Tibial artery (tissue), 4 donors: ENCODE measurements around the gene HOXB1.

ENCODE experiments used
- DNase-seq, 2 donors: peaks; one replicate each; pipeline ENCODE4 v3.0.0-alpha.2; 2019
- H3K27ac ChIP-seq, 2 donors: fragments of 200-600 bp; sonication (generic) in 1 of 2; 1 replicate in 1 of 2; 2 replicates in 1 of 2; pipeline ENCODE4 v1.5.1; 2018 to 2019; ENCODE audit warnings: mild to moderate bottlenecking in 1 of 2
- H3K27me3 ChIP-seq, 2 donors: fragments of 200-600 bp; sonication (generic) in 1 of 2; one replicate each; pipeline versions ENCODE4 v1.5.1 to v1.6.0; 2016 to 2019
- H3K36me3 ChIP-seq, 3 donors: fragments of 200-600 bp; sonication (generic) in 2 of 3; one replicate each; pipeline ENCODE4 v1.5.1; 2016 to 2019; ENCODE audit warnings: mild to moderate bottlenecking in 2 of 3
- H3K4me1 ChIP-seq, 4 donors: fragments of 200-600 bp; sonication (generic) in 2 of 4; 1 replicate in 3 of 4; 2 replicates in 1 of 4; pipeline ENCODE4 v1.5.1; 2016 to 2019
- H3K4me3 ChIP-seq, 2 donors: fragments of 200-600 bp; sonication (generic) in 1 of 2; 1 replicate in 1 of 2; 2 replicates in 1 of 2; pipeline ENCODE4 v1.5.1; 2018 to 2019; ENCODE audit warnings: mild to moderate bottlenecking in 2 of 2
- H3K9me3 ChIP-seq, 3 donors: fragments of 200-600 bp; sonication (generic) in 1 of 3; one replicate each; pipeline ENCODE4 v1.5.1; 2016 to 2019
- intact Hi-C: fragments of 100-400 bp; cut with DNase I; formaldehyde crosslinking; loops from one replicate; pipeline ENCODE4 v1.15.0; 2023; ENCODE audit warnings: low total_unique reads
- TF ChIP-seq, protein P1 (sequence below), 2 experiments: fragments of 200-600 bp in 1 of 2; fragments of 450-650 bp in 1 of 2; IDR thresholded peaks; one replicate each; pipeline ENCODE4 v1.5.1; 2017 to 2019; ENCODE audit warnings: antibody characterized with exemption in 2 of 2, mild to moderate bottlenecking in 1 of 2, moderate library complexity in 1 of 2

Gene HOXB1

DNA sequence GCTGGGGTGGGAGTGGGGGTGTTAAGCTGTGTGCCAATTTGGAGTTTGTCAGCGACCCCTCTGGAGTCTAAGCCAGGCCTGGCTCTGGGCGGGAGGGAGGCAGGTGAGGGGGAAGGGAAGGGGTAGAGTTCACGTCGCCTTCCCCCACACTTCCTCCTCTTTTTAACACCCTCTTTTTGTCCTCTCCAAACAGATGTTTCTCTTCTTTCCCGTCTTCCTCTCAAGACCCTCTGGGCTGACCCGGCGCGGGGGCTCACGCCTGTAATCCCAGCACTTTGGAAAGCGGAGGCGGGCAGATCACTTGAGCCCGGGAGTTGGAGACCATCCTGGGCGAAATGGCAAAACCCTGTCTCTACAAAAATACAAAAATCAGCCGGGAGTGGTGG lies 3.3 kb downstream of the HOXB1 start:
- DNase-seq = no peak
- H3K27me3 ChIP-seq = peaks cover 0 to 50% of the 10 kb centered on the region in 2 donors
- TF ChIP-seq, protein P1, sequence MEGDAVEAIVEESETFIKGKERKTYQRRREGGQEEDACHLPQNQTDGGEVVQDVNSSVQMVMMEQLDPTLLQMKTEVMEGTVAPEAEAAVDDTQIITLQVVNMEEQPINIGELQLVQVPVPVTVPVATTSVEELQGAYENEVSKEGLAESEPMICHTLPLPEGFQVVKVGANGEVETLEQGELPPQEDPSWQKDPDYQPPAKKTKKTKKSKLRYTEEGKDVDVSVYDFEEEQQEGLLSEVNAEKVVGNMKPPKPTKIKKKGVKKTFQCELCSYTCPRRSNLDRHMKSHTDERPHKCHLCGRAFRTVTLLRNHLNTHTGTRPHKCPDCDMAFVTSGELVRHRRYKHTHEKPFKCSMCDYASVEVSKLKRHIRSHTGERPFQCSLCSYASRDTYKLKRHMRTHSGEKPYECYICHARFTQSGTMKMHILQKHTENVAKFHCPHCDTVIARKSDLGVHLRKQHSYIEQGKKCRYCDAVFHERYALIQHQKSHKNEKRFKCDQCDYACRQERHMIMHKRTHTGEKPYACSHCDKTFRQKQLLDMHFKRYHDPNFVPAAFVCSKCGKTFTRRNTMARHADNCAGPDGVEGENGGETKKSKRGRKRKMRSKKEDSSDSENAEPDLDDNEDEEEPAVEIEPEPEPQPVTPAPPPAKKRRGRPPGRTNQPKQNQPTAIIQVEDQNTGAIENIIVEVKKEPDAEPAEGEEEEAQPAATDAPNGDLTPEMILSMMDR (IDR thresholded peaks at IDR 0.05) = no peak
- no peaks in the 10 kb centered on the region for H3K36me3 ChIP-seq
- peaks cover 0 to 5% (median 0%) of the 10 kb centered on the region in 4 donors for H3K4me1 ChIP-seq
- no peak overlapping the region for H3K4me3 ChIP-seq
- no peaks in the 10 kb centered on the region for H3K9me3 ChIP-seq
- no peak overlapping the region for H3K27ac ChIP-seq
- intact Hi-C loops = no loop called here

DNA sequence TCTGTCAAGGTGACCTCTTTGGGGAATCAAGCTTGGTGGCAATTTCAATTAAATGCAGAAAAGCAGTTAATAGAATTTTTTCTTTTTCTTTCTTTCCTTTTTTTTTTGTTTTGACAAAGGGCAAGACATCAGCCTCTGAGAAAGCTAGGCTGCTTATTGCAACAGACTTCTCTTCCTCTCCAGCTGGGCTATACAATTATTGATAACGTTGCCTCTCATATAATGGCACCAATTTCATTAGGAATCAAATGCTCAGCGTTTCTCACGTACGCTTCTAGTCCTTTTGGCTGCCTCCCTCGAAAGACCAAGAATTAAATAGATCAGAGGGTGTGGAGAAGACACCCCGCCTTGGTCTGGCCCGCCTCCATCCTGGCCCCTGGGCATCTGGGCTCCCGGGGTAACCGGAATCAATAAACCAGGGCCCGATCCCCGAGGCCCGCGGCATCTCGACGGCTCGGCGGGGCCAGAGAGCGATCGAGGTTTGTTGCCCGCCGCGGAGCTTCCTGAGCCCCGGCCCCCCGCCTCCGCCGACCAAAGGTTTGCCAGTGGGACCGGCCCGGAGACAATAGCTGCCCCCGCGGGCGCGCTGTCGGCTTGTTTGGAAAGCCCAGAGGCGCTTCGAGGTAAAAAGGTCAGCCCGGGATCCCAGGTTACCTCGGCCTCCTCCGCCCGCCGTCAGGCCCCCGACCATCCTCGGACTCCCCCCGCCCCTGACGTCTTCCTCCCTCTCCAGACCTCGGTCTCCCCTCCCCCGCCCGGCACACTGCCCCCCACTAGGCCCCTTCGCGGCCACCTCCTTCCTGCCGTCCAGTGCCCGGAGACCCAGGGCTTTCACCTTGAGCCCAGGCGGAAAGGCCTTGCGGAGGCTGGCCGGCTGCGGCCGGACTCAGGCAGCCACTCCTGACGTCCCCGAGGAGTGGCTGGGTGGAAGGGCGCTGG lies 3.9 kb downstream of the HOXB1 start:
- H3K27ac ChIP-seq = no peak overlapping the region
- peaks cover 0 to 5% (median 0%) of the 10 kb centered on the region in 4 donors for H3K4me1 ChIP-seq
- no peaks in the 10 kb centered on the region for H3K36me3 ChIP-seq
- DNase-seq = no peak
- H3K4me3 ChIP-seq = no peak overlapping the region
- TF ChIP-seq, protein P1 (IDR thresholded peaks at IDR 0.05) = no peak
- no peaks in the 10 kb centered on the region for H3K9me3 ChIP-seq
- peaks cover 0 to 55% of the 10 kb centered on the region in 2 donors for H3K27me3 ChIP-seq
- intact Hi-C loops = no loop called here

DNA sequence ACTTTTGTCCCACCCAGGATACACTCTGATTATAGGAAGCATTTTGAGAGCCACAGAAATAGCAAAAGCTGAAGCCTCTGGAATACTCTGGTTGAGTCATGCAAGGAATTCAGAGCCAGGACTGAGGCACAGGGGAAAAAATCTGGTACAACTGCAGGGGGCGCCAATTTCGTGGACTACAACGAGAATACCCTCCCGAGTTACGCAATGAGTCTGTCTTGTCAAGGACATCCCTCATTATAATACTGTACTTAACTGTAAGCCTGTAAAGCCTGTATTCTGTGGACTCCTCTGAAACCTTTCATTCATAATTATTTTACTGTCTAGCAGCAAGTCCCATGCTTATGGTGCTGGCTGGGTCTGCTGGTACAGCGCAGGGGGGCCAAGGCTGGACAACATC lies 7.8 kb downstream of the HOXB1 start:
- no peaks in the 10 kb centered on the region for H3K9me3 ChIP-seq
- no peak for DNase-seq
- TF ChIP-seq, protein P1 (IDR thresholded peaks at IDR 0.05) = no peak
- intact Hi-C loops = no loop called here
- H3K27ac ChIP-seq = no peak overlapping the region
- no peaks in the 10 kb centered on the region for H3K36me3 ChIP-seq
- H3K4me3 ChIP-seq = no peak overlapping the region
- H3K4me1 ChIP-seq = peaks cover 0 to 5% (median 0%) of the 10 kb centered on the region in 4 donors
- peaks cover 0 to 42% of the 10 kb centered on the region in 2 donors for H3K27me3 ChIP-seq

DNA sequence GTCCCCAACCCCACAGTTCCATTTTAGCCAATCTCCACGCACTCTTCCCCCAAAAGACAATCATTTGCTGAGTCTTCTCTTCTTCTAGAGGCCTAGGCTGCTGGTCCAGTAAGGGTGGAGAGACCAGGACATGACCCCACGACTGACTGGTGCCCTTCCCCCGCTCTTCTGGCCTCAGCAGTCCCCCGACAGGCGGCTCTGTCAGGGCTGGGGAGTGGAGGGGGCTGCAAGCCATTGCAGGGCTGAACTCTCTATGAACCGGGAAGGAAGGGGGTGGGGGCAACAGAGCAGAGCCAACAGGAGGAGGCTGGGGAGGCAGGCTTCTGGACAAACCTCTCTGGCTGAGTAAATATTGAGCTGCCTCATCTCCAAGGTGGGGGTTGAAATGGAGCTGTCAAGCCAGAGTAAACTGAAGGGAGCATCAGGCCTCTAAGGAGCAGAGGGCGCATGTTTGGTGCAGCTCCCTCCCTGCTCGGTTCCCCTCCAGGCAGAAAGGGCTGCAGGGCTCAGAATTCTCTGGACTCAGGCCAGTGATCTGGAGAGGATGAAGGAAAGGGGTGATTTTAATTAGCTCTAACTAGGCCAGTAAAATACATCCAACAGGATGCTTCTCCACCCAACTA lies 8.7 kb downstream of the HOXB1 start:
- DNase-seq = no peak
- H3K27me3 ChIP-seq = peaks cover 0 to 41% of the 10 kb centered on the region in 2 donors
- no peaks in the 10 kb centered on the region for H3K36me3 ChIP-seq
- H3K4me1 ChIP-seq = peaks cover 0 to 3% (median 0%) of the 10 kb centered on the region in 4 donors
- H3K27ac ChIP-seq = no peak overlapping the region
- intact Hi-C loops = no loop called here
- no peaks in the 10 kb centered on the region for H3K9me3 ChIP-seq
- H3K4me3 ChIP-seq = no peak overlapping the region
- TF ChIP-seq, protein P1 (IDR thresholded peaks at IDR 0.05) = no peak

DNA sequence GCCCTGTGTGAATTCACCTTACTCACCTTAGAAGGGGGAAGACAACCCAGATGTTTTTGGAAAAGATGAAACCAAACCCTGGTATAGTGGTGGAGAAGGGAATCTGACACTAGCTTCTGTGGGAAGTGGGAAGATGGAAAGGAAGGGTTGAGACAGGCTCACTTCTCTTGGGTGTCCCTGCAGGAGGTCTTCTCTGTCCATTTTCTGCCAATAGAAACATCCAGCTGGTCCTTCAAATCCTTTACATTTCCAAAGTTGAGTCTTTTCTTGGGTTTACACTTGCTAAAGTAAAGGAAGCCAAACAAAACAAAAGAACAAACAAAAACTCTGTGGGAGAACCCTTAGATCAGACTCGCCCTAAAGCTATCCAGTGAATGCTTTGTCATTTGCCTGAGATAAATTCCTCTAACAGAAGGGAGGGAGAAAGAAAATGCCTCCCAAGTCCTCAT lies 10.2 kb downstream of the HOXB1 start:
- Histone ChIP-seq H3K36me3 (no peaks in the 10 kb centered on the region), H3K4me1 (no peaks in the 10 kb centered on the region), H3K27me3 (peaks cover 0 to 31% of the 10 kb centered on the region in 2 donors), H3K27ac (no peak overlapping the region), H3K4me3 (no peak overlapping the region), H3K9me3 (no peaks in the 10 kb centered on the region)
- TF ChIP-seq, protein P1 (IDR thresholded peaks at IDR 0.05) = no peak
- DNase-seq = no peak
- intact Hi-C loops = no loop called here
